Fibroblast of upper back skin (primary cell): Measurements from ENCODE around the gene GABRG3.

Source experiments
- DNase-seq: peaks from one replicate; pipeline ENCODE4 v3.0.0-alpha.2; 2013

Gene GABRG3

DNA sequence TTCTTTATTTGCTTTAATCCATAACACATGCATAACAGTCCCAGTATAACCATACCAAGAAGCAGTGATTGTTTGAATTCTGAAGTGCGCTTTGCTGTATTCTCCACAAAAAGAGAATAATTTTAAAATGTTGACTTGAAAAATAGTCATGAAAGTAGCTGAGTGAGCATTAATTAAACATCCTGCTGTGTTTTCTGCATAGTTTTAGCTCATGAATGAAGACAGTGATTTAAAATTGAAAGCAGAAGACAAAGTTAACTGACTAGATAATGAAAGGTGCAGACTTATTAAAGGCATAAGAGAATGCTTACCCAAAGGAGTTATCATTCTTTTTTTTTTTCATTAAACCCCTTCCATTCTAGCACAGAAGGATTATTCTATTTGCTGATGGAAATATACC, 143.5 kb downstream of the GABRG3 start:
- no peak for DNase-seq

GRCh38 chr15:27119695-27120266, 148.8 kb downstream of the GABRG3 start:
- no peak for DNase-seq

DNA sequence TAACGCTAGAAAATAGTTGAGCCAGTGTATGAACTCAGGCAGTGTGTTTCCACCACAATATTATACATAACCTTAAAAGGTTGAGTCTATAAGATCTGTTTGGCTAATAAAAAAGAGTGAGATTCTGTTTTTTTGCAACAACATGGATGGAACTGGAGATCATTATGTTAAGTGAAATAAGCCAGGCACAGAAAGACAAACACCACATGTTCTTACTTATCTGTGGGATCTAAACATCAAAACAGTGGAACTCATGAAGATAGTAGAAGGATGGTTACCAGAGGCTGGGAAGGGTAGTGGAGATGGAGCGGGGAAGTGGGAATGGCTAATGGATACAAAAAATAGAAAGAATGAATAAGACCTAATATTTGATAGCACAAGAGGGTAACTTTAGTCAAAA, 150.7 kb downstream of the GABRG3 start:
- DNase-seq: no peak

GRCh38 chr15:27123291-27123690, 152.3 kb downstream of the GABRG3 start:
- DNase-seq: no peak

DNA sequence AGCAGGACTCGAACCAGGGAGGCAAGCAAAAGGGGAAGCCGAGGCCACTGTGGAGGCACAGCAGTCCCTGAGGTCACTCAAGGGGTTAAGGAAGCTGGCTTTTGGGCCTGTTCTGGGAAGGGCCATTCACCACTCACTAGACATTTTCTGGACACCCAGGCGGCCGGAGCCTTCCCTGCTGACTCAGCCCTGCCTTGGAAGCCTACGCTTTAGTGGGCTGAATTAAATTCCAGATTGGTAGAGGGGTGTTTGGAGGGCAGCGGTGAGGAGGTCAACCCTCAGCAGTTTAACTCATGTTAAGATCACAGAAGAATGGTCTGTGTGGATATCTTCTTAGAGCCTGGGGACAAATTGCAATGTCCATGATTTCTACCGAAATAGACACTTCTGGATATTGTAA, 152.8 kb downstream of the GABRG3 start:
- DNase-seq: no peak

- DNase-seq: no peak
Observed at GRCh38 chr15:27124287-27124871, 153.4 kb downstream of the GABRG3 start.

DNA sequence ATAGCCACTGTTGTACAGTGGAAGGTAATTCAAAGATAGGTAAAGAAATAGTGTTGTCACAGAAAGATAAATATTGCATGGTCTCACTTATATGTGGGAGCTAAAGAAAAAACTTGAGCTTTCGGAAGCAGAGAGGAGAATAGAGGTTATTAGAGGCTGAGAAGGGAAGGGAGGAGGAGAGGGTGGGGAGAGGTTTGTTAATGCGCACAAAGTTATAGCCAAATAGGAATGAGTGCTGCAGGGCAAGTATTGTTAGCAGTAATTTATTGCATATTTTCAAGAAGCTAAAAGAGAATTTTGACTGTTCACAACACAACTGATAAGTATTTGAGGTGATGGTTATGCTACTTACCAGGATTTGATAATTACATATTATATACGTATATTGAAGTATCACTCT, 154.2 kb downstream of the GABRG3 start:
- no peak for DNase-seq

GRCh38 chr15:27126449-27126848, 155.5 kb downstream of the GABRG3 start:
- no peak for DNase-seq

- no peak for DNase-seq
Observed at GRCh38 chr15:27127815-27128570, 157.0 kb downstream of the GABRG3 start.

GRCh38 chr15:27133249-27133648, 162.3 kb downstream of the GABRG3 start:
- no peak for DNase-seq

DNA sequence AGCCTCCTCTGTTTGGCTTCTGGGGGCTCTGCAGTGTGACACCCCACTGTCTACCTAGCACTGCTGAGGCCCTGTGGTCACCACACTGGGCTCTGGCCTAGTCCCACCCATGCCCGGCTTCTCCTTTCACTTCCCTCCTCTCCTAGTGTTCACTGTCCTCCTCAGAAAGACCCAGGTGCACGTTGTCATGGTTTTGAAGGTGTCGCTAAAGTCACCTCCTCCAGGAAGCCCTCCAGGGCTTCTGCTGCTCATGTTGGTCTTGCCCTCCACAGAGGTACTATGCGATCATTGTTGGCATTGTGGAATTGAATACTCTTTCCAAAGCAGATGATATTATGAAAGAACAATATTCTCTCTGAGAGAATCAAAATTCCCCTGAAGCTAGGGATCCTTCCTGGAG, 163.5 kb downstream of the GABRG3 start:
- DNase-seq: no peak

GRCh38 chr15:27135151-27135550, 164.2 kb downstream of the GABRG3 start:
- no peak for DNase-seq

- no peak for DNase-seq
Observed at GRCh38 chr15:27137127-27137526, 166.1 kb downstream of the GABRG3 start.

DNA sequence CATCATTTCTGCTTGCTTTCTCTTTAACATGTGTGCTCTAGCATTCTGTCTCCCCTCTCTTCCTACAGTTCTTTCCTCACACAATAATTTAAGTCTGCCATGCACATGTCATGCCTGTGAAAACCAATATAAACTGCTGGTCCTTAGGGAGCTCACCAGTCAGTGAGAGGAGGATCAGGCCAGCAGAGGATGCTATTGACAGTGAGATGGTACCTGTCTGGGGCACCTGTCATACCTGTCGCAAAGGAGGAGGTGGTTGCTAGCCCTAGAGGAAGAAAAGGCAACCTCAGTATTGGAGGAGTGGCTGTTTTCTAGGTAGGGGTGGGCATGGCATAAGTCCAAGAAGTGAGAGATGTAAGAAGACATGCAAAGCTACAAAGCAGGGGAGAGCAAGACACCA, 194.6 kb downstream of the GABRG3 start:
- no peak for DNase-seq

- DNase-seq: no peak
Observed at GRCh38 chr15:27166917-27167316, 195.9 kb downstream of the GABRG3 start.

DNA sequence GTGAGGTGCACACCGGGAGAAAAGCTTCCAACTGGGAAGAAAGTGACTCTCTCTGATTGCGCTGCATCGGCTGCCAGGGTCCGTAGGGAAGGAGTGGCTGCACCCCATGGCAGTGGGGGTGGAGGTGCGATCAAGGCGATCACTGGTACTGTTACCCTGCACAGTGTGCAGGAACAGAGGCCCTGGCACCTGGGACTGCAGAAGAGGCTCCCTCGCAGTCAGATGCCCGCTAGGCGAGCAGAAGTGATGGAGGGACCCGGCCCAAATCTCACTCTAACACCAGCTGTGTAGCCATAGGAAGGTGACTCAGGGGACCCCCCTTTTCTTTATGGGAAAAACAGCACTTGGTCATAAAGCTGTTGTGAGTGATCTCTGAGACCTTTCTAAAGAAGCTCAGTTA, 196.8 kb downstream of the GABRG3 start:
- DNase-seq: no peak

DNA sequence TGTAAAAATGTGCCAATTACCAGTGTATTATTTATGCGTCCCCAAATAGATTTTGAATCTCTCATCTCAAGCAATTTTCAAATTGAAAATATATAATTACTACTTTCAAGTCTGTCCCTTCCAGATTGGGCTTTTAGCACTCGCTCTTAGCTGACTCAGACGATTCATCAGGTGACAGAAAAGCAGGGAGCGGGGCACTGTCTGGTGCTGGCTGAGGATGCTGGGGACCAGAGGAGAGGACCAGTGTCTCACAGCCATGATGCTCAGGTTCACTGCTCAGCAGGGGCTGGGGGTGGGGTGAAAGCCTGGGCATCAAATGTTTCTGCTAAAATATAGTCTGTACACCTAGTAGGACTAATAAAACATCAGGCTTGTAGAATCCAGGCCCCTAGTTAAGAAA, 199.9 kb downstream of the GABRG3 start:
- DNase-seq: no peak

DNA sequence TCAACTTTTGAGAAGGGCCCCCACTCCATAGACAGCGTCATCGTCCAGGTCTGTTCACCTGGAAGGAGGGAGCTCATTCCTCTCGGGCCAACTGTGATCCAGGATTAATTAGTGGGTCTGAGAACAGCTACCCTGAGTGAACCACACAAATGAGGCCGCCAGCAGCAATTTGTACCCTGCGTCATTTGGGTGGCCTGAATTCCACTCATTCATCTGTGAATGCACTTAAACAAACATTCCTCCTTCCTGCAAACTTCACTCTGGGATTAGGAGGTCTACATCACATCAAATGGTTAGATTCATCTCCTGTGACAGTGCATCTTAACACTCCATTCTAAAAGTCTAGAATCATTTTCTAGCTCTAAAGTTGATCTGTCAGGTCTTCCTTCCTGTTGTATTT, 201.8 kb downstream of the GABRG3 start:
- no peak for DNase-seq

DNA sequence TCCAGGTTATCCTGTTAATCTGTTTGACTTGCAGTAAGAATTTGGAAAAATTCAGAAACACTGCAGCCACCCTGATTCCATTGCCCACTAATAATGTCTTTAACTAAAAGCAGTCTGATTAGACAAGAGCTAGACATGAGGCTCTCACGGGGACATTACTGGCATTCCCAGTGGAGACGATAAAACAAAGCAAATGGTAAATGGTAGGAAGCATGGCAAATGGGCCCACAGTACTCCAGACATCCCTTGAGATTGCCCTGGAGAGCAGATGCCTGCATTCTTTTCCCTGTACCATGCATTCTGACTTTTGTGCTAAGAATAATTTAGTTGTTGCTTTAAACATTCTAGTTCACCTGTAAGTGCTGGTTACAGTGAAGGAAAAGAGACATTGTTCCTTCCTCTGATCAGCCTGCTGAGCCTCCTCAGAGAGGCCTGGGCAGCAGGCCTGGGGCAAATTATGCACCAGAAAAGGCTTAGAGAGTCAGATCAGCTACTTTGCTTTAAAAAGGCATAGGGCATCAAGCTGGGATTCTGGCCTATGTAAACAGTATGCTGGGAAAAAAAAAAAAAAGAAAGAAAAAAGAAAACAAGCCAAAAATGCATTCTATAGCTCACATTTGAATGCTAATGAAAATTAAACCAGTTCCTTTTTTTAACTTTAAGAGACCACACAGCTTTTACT, 204.6 kb downstream of the GABRG3 start:
- no peak for DNase-seq

GRCh38 chr15:27176785-27177406, 205.9 kb downstream of the GABRG3 start:
- DNase-seq: no peak

- no peak for DNase-seq
Observed at GRCh38 chr15:27179789-27180188, 208.8 kb downstream of the GABRG3 start.

DNA sequence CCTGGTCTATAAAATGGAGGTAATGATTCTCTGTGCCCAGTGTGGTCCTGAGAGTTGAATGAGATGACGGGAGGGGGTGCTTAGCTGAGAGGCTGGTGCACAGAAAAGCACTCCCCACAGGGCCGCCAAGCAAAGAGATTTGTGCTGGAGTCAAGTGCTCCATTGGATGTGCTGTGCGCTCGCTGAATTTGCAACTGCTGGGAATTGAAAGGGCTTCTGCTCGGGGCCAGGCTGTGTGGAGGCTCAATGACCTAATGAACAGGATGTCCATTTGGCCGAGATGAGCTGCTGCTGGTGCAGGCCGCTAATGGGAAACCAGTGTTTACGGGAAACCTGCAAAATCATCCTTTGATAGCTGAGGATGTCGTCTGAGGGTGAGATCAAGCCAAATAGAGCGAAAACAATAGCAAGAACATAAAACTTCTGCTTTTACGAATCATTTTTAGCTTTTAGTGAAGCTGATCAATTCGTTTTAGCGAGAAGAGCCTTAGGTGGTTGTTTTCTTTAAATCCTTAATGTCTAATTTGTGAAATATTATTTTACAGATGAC, 211.7 kb downstream of the GABRG3 start:
- no peak for DNase-seq

DNA sequence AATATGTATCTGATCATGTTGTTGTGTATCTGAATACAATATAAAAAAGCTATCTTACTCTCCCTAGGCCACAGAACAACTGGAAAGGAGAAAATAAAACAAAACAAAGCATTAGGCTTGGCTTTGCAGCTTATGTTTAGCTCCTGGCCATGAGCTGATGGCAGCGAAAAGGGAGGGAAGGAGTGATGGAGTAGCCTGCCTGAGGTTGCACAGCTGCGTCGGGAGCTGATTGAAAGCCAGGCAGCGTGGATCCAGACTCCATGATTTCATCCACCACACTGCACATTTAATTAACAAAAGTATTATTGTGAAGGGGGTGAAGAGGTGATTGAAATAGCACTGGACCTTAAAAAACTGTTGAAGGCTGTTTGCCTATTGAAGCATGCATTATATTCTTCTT, 212.2 kb downstream of the GABRG3 start:
- peak; percentile 36 for DNase-seq
